HEK293 (cell line): ENCODE measurements around the gene TAS2R8.

ENCODE experiments used
- CTCF ChIA-PET: fragments of 350-600 bp; formaldehyde crosslinking; extraction: SDS; loops from one replicate; lab custom pipeline; 2021; ENCODE audit warnings: antibody characterized with exemption; lab: Yijun Ruan, JAX
- POLR2A ChIA-PET: fragments of 300-600 bp; formaldehyde crosslinking; extraction: SDS; loops from one replicate; lab custom pipeline; 2020; ENCODE audit warnings: antibody characterized with exemption, inconsistent platforms; lab: Yijun Ruan, JAX
- H3K27ac ChIP-seq: fragments of 200-500 bp; sonication (Bioruptor generic); 2 replicates; pipeline ENCODE4 v1.5.1; 2014; ENCODE audit warnings: low read depth, low read length, control low read depth, inconsistent platforms; ENCODE audit errors: extremely low read depth
- H3K36me3 ChIP-seq, 2 experiments: fragments of 200-500 bp in 1 of 2; sonication (Bioruptor generic) in 1 of 2; 1 replicate in 1 of 2; 2 replicates in 1 of 2; pipeline ENCODE4 v1.5.1; 2014 to 2017; ENCODE audit warnings: inconsistent platforms in 2 of 2, low read length in 2 of 2; ENCODE audit not compliant: control insufficient read depth in 2 of 2, insufficient read depth in 1 of 2
- H3K4me1 ChIP-seq: fragments of 200-500 bp; sonication (Bioruptor generic); 2 replicates; pipeline ENCODE4 v1.5.1; 2014; ENCODE audit warnings: mild to moderate bottlenecking, low read length, inconsistent platforms; ENCODE audit not compliant: control insufficient read depth, insufficient read depth
- H3K4me3 ChIP-seq: 2 replicates; pipeline ENCODE4 v1.5.1; 2011; ENCODE audit warnings: low read depth, mild to moderate bottlenecking, control low read depth, low read length, moderate library complexity
- H3K9me3 ChIP-seq: fragments of 200-500 bp; sonication (Bioruptor generic); 2 replicates; pipeline ENCODE4 v1.5.1; 2014; ENCODE audit warnings: low read depth, low read length, inconsistent platforms; ENCODE audit not compliant: control insufficient read depth, insufficient read depth
- EGR2 ChIP-seq: fragments of 450-650 bp; formaldehyde crosslinking; IDR thresholded peaks from 2 replicates; pipeline ENCODE4 v1.5.1; 2016; ENCODE audit warnings: low read depth, missing biosample characterization, missing genetic modification characterization
- HOXA7 ChIP-seq: sonication (generic); formaldehyde crosslinking; IDR thresholded peaks from 2 replicates; pipeline ENCODE4 v1.8.1; 2022; ENCODE audit warnings: missing genetic modification reagents, borderline replicate concordance
- OVOL3 ChIP-seq: fragments of 450-650 bp; formaldehyde crosslinking; IDR thresholded peaks from 2 replicates; pipeline ENCODE4 v1.5.1; 2016; ENCODE audit warnings: missing biosample characterization, missing genetic modification characterization
- TCF7L2 ChIP-seq: IDR thresholded peaks from 2 replicates; pipeline ENCODE4 v1.6.1; 2011; ENCODE audit warnings: low read depth, mild to moderate bottlenecking, inconsistent platforms, low read length, moderate library complexity, borderline replicate concordance
- ZNF157 ChIP-seq: fragments of 450-650 bp; formaldehyde crosslinking; IDR thresholded peaks from 2 replicates; pipeline ENCODE4 v1.5.1; 2016; ENCODE audit warnings: missing biosample characterization, missing genetic modification characterization
- ZNF239 ChIP-seq: fragments of 450-650 bp; formaldehyde crosslinking; IDR thresholded peaks from 2 replicates; pipeline ENCODE4 v1.5.1; 2016; ENCODE audit warnings: missing biosample characterization, missing genetic modification characterization
- ZNF248 ChIP-seq: fragments of 450-650 bp; formaldehyde crosslinking; IDR thresholded peaks from 2 replicates; pipeline ENCODE4 v1.5.1; 2017; ENCODE audit warnings: missing biosample characterization, missing genetic modification characterization
- ZNF560 ChIP-seq: fragments of 450-650 bp; formaldehyde crosslinking; IDR thresholded peaks from 2 replicates; pipeline ENCODE4 v1.5.1; 2017; ENCODE audit warnings: missing biosample characterization, missing genetic modification characterization, borderline replicate concordance
- ZNF610 ChIP-seq: fragments of 450-650 bp; formaldehyde crosslinking; IDR thresholded peaks from 2 replicates; pipeline ENCODE4 v1.5.1; 2016; ENCODE audit warnings: missing biosample characterization, missing genetic modification characterization, borderline replicate concordance
- ZNF792 ChIP-seq: fragments of 450-650 bp; formaldehyde crosslinking; IDR thresholded peaks from 2 replicates; pipeline ENCODE4 v1.5.1; 2016; ENCODE audit warnings: missing biosample characterization, missing genetic modification characterization
- TF ChIP-seq, protein P1 (sequence below): fragments of 450-650 bp; formaldehyde crosslinking; IDR thresholded peaks from 2 replicates; pipeline ENCODE4 v1.5.1; 2016; ENCODE audit warnings: missing biosample characterization, missing genetic modification characterization, low read depth
- TF ChIP-seq, protein P2 (sequence below): fragments of 450-650 bp; formaldehyde crosslinking; IDR thresholded peaks from 2 replicates; pipeline ENCODE4 v1.5.1; 2016; ENCODE audit warnings: missing biosample characterization, missing genetic modification characterization
- TF ChIP-seq, protein P3 (sequence below): fragments of 450-650 bp; formaldehyde crosslinking; IDR thresholded peaks from 2 replicates; pipeline ENCODE4 v1.5.1; 2016; ENCODE audit warnings: missing biosample characterization, missing genetic modification characterization
- TF ChIP-seq, protein P4 (sequence below): fragments of 450-650 bp; formaldehyde crosslinking; IDR thresholded peaks from 2 replicates; pipeline ENCODE4 v1.5.1; 2016; ENCODE audit warnings: missing biosample characterization, missing genetic modification characterization
- TF ChIP-seq, protein P5 (sequence below): fragments of 450-650 bp; formaldehyde crosslinking; IDR thresholded peaks from 2 replicates; pipeline ENCODE4 v1.5.1; 2016; ENCODE audit warnings: missing biosample characterization, missing genetic modification characterization, borderline replicate concordance
- TF ChIP-seq, protein P6 (sequence below): fragments of 450-650 bp; formaldehyde crosslinking; IDR thresholded peaks from 2 replicates; pipeline ENCODE4 v1.5.1; 2016; ENCODE audit warnings: missing biosample characterization, missing genetic modification characterization, borderline replicate concordance

Gene TAS2R8

DNA sequence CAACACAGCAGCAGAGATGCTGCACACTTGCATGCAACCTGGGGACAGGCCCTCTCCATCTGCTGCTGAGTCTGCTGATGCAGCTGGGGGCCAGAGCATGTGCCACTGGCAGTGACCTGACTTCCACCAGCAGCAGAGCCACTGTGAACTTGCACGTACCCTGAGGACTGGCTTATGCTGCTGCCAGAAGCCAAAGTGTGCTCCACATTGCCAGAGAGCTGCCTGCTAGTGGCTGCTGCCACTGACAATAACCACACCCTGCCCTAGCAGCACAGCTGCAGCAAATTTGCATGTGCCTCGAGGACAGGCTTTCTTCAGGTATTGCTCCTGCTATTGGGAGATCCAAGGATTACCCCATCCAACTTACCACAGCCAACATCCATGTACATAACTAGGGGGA is 46.7 kb upstream of the TAS2R8 start (continued):
- TF ChIP-seq, protein P1, sequence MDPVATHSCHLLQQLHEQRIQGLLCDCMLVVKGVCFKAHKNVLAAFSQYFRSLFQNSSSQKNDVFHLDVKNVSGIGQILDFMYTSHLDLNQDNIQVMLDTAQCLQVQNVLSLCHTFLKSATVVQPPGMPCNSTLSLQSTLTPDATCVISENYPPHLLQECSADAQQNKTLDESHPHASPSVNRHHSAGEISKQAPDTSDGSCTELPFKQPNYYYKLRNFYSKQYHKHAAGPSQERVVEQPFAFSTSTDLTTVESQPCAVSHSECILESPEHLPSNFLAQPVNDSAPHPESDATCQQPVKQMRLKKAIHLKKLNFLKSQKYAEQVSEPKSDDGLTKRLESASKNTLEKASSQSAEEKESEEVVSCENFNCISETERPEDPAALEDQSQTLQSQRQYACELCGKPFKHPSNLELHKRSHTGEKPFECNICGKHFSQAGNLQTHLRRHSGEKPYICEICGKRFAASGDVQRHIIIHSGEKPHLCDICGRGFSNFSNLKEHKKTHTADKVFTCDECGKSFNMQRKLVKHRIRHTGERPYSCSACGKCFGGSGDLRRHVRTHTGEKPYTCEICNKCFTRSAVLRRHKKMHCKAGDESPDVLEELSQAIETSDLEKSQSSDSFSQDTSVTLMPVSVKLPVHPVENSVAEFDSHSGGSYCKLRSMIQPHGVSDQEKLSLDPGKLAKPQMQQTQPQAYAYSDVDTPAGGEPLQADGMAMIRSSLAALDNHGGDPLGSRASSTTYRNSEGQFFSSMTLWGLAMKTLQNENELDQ (tag by site-specific recombination), result no peak
- TF ChIP-seq ZNF248 (no peak), ZNF560 (tag by site-specific recombination) (no peak), TCF7L2 (no peak)

DNA sequence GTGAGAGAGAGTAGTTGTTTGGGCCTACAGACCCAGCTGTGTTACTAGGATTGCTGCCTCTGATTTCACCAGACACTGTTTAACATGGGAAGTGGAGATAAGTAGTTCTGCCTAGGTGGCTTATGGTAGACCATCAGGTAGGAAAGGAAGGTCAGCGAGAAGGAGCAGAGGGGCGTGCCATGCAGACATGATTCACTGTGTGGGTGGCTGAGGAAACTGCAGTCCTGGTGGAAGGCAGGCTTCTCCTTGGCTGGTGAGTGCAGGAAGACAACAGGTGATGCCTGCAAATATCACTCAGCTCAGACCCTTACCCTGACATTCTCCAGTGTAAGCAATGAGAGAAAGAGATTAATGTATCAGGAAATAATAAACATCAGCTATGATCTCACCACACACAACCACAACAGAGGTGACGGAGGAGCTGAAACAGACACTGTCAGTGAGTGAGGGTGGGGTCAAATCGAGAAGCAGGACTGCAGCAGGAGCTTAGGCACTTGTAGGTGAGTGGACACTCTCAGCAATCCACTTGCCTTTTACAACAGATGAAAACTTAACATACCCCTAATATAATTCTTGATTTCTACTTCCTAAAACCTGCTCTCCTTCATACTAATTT is 44.3 kb upstream of the TAS2R8 start:
- H3K4me1 ChIP-seq, result no peaks in the 10 kb centered on the region
- TF ChIP-seq, protein P2, sequence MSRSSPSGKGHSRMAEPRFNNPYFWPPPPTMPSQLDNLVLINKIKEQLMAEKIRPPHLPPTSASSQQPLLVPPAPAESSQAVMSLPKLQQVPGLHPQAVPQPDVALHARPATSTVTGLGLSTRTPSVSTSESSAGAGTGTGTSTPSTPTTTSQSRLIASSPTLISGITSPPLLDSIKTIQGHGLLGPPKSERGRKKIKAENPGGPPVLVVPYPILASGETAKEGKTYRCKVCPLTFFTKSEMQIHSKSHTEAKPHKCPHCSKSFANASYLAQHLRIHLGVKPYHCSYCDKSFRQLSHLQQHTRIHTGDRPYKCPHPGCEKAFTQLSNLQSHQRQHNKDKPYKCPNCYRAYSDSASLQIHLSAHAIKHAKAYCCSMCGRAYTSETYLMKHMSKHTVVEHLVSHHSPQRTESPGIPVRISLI (tag by site-specific recombination), result no peak
- no peak for TF ChIP-seq ZNF239 (tag by site-specific recombination)
- no peak for TF ChIP-seq EGR2 (tag by site-specific recombination)
- TF ChIP-seq ZNF610 (tag by site-specific recombination), result no peak
- TF ChIP-seq, protein P3, sequence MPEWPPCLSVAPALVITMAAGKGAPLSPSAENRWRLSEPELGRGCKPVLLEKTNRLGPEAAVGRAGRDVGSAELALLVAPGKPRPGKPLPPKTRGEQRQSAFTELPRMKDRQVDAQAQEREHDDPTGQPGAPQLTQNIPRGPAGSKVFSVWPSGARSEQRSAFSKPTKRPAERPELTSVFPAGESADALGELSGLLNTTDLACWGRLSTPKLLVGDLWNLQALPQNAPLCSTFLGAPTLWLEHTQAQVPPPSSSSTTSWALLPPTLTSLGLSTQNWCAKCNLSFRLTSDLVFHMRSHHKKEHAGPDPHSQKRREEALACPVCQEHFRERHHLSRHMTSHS (tag by site-specific recombination), result no peak
- TF ChIP-seq, protein P4, sequence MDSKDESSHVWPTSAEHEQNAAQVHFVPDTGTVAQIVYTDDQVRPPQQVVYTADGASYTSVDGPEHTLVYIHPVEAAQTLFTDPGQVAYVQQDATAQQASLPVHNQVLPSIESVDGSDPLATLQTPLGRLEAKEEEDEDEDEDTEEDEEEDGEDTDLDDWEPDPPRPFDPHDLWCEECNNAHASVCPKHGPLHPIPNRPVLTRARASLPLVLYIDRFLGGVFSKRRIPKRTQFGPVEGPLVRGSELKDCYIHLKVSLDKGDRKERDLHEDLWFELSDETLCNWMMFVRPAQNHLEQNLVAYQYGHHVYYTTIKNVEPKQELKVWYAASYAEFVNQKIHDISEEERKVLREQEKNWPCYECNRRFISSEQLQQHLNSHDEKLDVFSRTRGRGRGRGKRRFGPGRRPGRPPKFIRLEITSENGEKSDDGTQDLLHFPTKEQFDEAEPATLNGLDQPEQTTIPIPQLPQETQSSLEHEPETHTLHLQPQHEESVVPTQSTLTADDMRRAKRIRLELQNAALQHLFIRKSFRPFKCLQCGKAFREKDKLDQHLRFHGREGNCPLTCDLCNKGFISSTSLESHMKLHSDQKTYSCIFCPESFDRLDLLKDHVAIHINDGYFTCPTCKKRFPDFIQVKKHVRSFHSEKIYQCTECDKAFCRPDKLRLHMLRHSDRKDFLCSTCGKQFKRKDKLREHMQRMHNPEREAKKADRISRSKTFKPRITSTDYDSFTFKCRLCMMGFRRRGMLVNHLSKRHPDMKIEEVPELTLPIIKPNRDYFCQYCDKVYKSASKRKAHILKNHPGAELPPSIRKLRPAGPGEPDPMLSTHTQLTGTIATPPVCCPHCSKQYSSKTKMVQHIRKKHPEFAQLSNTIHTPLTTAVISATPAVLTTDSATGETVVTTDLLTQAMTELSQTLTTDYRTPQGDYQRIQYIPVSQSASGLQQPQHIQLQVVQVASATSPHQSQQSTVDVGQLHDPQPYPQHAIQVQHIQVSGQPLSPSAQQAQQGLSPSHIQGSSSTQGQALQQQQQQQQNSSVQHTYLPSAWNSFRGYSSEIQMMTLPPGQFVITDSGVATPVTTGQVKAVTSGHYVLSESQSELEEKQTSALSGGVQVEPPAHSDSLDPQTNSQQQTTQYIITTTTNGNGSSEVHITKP (tag by site-specific recombination), result no peak
- TF ChIP-seq OVOL3, result no peak
- no peak for TF ChIP-seq ZNF792 (tag by site-specific recombination)
- no peak for TF ChIP-seq HOXA7
- TF ChIP-seq ZNF157 (tag by site-specific recombination), result no peak
- TF ChIP-seq, protein P5, sequence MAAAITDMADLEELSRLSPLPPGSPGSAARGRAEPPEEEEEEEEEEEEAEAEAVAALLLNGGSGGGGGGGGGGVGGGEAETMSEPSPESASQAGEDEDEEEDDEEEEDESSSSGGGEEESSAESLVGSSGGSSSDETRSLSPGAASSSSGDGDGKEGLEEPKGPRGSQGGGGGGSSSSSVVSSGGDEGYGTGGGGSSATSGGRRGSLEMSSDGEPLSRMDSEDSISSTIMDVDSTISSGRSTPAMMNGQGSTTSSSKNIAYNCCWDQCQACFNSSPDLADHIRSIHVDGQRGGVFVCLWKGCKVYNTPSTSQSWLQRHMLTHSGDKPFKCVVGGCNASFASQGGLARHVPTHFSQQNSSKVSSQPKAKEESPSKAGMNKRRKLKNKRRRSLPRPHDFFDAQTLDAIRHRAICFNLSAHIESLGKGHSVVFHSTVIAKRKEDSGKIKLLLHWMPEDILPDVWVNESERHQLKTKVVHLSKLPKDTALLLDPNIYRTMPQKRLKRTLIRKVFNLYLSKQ (tag by site-specific recombination), result no peak
- TF ChIP-seq, protein P6, sequence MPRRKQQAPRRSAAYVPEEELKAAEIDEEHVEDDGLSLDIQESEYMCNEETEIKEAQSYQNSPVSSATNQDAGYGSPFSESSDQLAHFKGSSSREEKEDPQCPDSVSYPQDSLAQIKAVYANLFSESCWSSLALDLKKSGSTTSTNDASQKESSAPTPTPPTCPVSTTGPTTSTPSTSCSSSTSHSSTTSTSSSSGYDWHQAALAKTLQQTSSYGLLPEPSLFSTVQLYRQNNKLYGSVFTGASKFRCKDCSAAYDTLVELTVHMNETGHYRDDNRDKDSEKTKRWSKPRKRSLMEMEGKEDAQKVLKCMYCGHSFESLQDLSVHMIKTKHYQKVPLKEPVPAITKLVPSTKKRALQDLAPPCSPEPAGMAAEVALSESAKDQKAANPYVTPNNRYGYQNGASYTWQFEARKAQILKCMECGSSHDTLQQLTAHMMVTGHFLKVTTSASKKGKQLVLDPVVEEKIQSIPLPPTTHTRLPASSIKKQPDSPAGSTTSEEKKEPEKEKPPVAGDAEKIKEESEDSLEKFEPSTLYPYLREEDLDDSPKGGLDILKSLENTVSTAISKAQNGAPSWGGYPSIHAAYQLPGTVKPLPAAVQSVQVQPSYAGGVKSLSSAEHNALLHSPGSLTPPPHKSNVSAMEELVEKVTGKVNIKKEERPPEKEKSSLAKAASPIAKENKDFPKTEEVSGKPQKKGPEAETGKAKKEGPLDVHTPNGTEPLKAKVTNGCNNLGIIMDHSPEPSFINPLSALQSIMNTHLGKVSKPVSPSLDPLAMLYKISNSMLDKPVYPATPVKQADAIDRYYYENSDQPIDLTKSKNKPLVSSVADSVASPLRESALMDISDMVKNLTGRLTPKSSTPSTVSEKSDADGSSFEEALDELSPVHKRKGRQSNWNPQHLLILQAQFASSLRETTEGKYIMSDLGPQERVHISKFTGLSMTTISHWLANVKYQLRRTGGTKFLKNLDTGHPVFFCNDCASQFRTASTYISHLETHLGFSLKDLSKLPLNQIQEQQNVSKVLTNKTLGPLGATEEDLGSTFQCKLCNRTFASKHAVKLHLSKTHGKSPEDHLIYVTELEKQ (tag by site-specific recombination), result no peak
- TF ChIP-seq, all 188 proteins: peak for 0
- H3K27ac ChIP-seq, result no peak overlapping the region
- no peak overlapping the region for H3K4me3 ChIP-seq
- H3K36me3 ChIP-seq, result no peaks in the 10 kb centered on the region
- POLR2A ChIA-PET, result no interaction called here
- no peaks in the 10 kb centered on the region for H3K9me3 ChIP-seq
- CTCF ChIA-PET, result no interaction called here
